ENCODE measurements around the gene TEAD1. TPM values are rescaled to one million over a fixed set of nuclear protein-coding genes. Genes with fewer than 3 reads are reported as not detected.

TEAD1 gene
- total and polyA plus RNA-seq, 2 donors (not counting 3 experiments of a cell fraction or from before 2014, with no cell fraction given): 15.3 to 49.0 TPM

DNA sequence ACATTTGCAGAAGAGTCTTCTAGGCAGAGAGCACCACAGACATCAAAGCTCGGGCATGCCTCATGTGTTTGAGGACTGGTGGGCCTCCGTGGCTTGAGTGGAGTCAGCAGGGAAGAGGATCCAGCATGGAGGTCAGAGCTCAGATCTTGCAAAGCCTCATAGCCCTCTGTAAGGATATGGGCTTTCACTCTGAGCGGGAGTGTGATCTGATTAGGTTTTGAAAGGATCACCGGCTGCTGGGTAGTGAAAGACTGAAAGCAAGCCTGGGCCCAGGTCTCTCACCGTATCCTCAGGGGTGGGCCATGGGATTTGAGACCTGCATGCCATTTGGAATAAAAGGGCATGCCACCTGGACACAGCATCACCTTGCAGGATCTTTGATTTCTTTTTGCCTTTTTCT, 112.7 kb downstream of the TEAD1 start:
- POLR2A ChIA-PET: no interaction called here
- FAIRE-seq: no peak
- no peak for TF ChIP-seq JUN (IDR thresholded peaks at IDR 0.05; ENCODE audit: borderline replicate concordance, insufficient read depth, insufficient read length, low read depth)
- TF ChIP-seq GATA2 (IDR thresholded peaks at IDR 0.05; ENCODE audit: insufficient read depth, insufficient read length, low read depth, low read length): no peak
- no peak for TF ChIP-seq MYC (IDR thresholded peaks at IDR 0.05; ENCODE audit: low read depth, low read length)
- TF ChIP-seq, protein P1, sequence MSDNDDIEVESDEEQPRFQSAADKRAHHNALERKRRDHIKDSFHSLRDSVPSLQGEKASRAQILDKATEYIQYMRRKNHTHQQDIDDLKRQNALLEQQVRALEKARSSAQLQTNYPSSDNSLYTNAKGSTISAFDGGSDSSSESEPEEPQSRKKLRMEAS (IDR thresholded peaks at IDR 0.05; ENCODE audit: insufficient read depth, insufficient read length): no peak
- TF ChIP-seq, protein P2, sequence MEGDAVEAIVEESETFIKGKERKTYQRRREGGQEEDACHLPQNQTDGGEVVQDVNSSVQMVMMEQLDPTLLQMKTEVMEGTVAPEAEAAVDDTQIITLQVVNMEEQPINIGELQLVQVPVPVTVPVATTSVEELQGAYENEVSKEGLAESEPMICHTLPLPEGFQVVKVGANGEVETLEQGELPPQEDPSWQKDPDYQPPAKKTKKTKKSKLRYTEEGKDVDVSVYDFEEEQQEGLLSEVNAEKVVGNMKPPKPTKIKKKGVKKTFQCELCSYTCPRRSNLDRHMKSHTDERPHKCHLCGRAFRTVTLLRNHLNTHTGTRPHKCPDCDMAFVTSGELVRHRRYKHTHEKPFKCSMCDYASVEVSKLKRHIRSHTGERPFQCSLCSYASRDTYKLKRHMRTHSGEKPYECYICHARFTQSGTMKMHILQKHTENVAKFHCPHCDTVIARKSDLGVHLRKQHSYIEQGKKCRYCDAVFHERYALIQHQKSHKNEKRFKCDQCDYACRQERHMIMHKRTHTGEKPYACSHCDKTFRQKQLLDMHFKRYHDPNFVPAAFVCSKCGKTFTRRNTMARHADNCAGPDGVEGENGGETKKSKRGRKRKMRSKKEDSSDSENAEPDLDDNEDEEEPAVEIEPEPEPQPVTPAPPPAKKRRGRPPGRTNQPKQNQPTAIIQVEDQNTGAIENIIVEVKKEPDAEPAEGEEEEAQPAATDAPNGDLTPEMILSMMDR (IDR thresholded peaks at IDR 0.05; ENCODE audit: extremely low read depth in 1 of 2, insufficient read depth in 1 of 2, low read depth in 1 of 2, low read length in 2 of 2): no peak
- TF ChIP-seq POLR2AphosphoS5 (IDR thresholded peaks at IDR 0.05; ENCODE audit: insufficient read depth, low read depth, low read length): no peak
- no peak for TF ChIP-seq FOS (IDR thresholded peaks at IDR 0.05; ENCODE audit: borderline replicate concordance, insufficient read depth, low read length)
- TF ChIP-seq EZH2 (IDR thresholded peaks at IDR 0.05; ENCODE audit: borderline replicate concordance, low read depth, low read length, severe bottlenecking): no peak
- no peak for TF ChIP-seq POLR2A (IDR thresholded peaks at IDR 0.05; ENCODE audit: low read depth, low read length)
- no peak overlapping the region for H3K4me2 ChIP-seq (ENCODE audit: insufficient read depth, low read length)
- H3K4me1 ChIP-seq (ENCODE audit: control insufficient read depth, extremely low read depth, insufficient read depth, low read length): peaks cover 14% of the 10 kb centered on the region
- H4K20me1 ChIP-seq (replicated peaks; ENCODE audit: control insufficient read depth, extremely low read depth, insufficient read depth, low read length): no peaks in the 10 kb centered on the region
- dilution Hi-C loops (cut with MboI; ENCODE audit: extremely low pct_ligation_motif_present, low sequenced_read_pairs) (no loop called here), intact Hi-C loops (cut with micrococcal nuclease) (no loop called here)
- H3K9me3 ChIP-seq (replicated peaks; ENCODE audit: control insufficient read depth, insufficient read depth, low read length): no peaks in the 10 kb centered on the region
- no peak overlapping the region for H3K27ac ChIP-seq (ENCODE audit: insufficient read depth, low read depth, low read length)
- BruUV-seq (replicated peaks): no TSS peak
- H3K9ac ChIP-seq (replicated peaks; ENCODE audit: extremely low read depth, insufficient read depth, low read length): no peak overlapping the region
- H3K36me3 ChIP-seq (ENCODE audit: control insufficient read depth in 2 of 2, extremely low read depth in 1 of 2, insufficient read depth in 2 of 2, low read length in 2 of 2): no peaks in the 10 kb centered on the region
- peaks cover 4% of the 10 kb centered on the region for H3K79me2 ChIP-seq (ENCODE audit: control insufficient read depth, insufficient read depth, low read length)
- no peak overlapping the region for H3K4me3 ChIP-seq (replicated peaks in 1 of 3; ENCODE audit: insufficient read depth in 1 of 3, low read depth in 1 of 3, low read length in 3 of 3)
- CTCF ChIA-PET: interaction anchor here (1.7 to 2.4 kb wide), 2 partner anchors 13 to 102 kb away, joined by 7 to 8 read pairs; no protein-coding TSS in a partner anchor
- no peaks in the 10 kb centered on the region for H3K27me3 ChIP-seq (ENCODE audit: control insufficient read depth in 2 of 2, insufficient read depth in 2 of 2, low read length in 2 of 2)
- H2AFZ ChIP-seq (ENCODE audit: low read depth, low read length): no peak overlapping the region
- no peak for DNase-seq (ENCODE audit: low read depth, low spot score)
- no peaks in the 10 kb centered on the region for H3K9me1 ChIP-seq (replicated peaks; ENCODE audit: control insufficient read depth, extremely low read depth, insufficient read depth, low read length)
